NB4 (cell line): Measurements from ENCODE around the gene STARD3.

Experiments
- DNase-seq: peaks from one replicate; pipeline ENCODE4 v3.0.0; 2010; ENCODE audit warnings: low read depth
- H3K4me3 ChIP-seq: one replicate; pipeline ENCODE4 v1.5.1; 2011; ENCODE audit warnings: mild to moderate bottlenecking, low read depth, low read length, moderate library complexity
- CTCF ChIP-seq: IDR thresholded peaks from one replicate; pipeline ENCODE4 v1.5.1; 2012; ENCODE audit warnings: low read depth, low read length
- MYC ChIP-seq: IDR thresholded peaks from 2 replicates; pipeline ENCODE4 v1.6.1; 2011; ENCODE audit warnings: low read depth, low read length
- POLR2A ChIP-seq: IDR thresholded peaks from 2 replicates; pipeline ENCODE4 v1.6.1; 2011; ENCODE audit warnings: mild to moderate bottlenecking; ENCODE audit not compliant: insufficient read length; ENCODE audit errors: extremely low read depth
- TF ChIP-seq, protein P1 (sequence below): IDR thresholded peaks from 2 replicates; pipeline ENCODE4 v1.6.1; 2011; ENCODE audit warnings: low read depth, low read length

The STARD3 gene

GRCh38 chr17:39711851-39712250 lies 74.9 kb downstream of the STARD3 start:
- H3K4me3 ChIP-seq = no peak overlapping the region
- DNase-seq = no peak
- TF ChIP-seq MYC = no peak
- no peak for TF ChIP-seq CTCF
- TF ChIP-seq POLR2A = no peak
- TF ChIP-seq, protein P1, sequence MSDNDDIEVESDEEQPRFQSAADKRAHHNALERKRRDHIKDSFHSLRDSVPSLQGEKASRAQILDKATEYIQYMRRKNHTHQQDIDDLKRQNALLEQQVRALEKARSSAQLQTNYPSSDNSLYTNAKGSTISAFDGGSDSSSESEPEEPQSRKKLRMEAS = no peak
